Measurements from ENCODE around the gene EHBP1. TPM values are rescaled to one million over a fixed set of nuclear protein-coding genes. Genes with fewer than 3 reads are reported as not detected.

The EHBP1 gene
- total and polyA plus RNA-seq, 2 donors (not counting 3 experiments of a cell fraction or from before 2014, with no cell fraction given) = 8.4 to 34.8 TPM

GRCh38 chr2:62698653-62699052, 6.9 kb upstream of the EHBP1 start:
- Histone ChIP-seq H3K4me3 (replicated peaks in 1 of 3; ENCODE audit: insufficient read depth in 1 of 3, low read depth in 1 of 3, low read length in 3 of 3) (no peak overlapping the region), H3K27me3 (ENCODE audit: control insufficient read depth in 2 of 2, insufficient read depth in 2 of 2, low read length in 2 of 2) (peaks cover 0 to 2% of the 10 kb centered on the region in 2 experiments), H3K9ac (replicated peaks; ENCODE audit: extremely low read depth, insufficient read depth, low read length) (no peak overlapping the region), H3K9me1 (replicated peaks; ENCODE audit: control insufficient read depth, extremely low read depth, insufficient read depth, low read length) (no peaks in the 10 kb centered on the region), H3K27ac (ENCODE audit: insufficient read depth, low read depth, low read length) (no peak overlapping the region), H4K20me1 (replicated peaks; ENCODE audit: control insufficient read depth, extremely low read depth, insufficient read depth, low read length) (no peaks in the 10 kb centered on the region), H3K4me2 (ENCODE audit: insufficient read depth, low read length) (no peak overlapping the region), H3K79me2 (ENCODE audit: control insufficient read depth, insufficient read depth, low read length) (no peaks in the 10 kb centered on the region), H3K9me3 (replicated peaks; ENCODE audit: control insufficient read depth, insufficient read depth, low read length) (no peaks in the 10 kb centered on the region), H2AFZ (ENCODE audit: low read depth, low read length) (no peak overlapping the region), H3K36me3 (ENCODE audit: control insufficient read depth in 2 of 2, extremely low read depth in 1 of 2, insufficient read depth in 2 of 2, low read length in 2 of 2) (no peaks in the 10 kb centered on the region), H3K4me1 (ENCODE audit: control insufficient read depth, extremely low read depth, insufficient read depth, low read length) (no peaks in the 10 kb centered on the region)
- no peak for TF ChIP-seq POLR2AphosphoS5 (IDR thresholded peaks at IDR 0.05; ENCODE audit: insufficient read depth, low read depth, low read length)
- TF ChIP-seq GATA2 (IDR thresholded peaks at IDR 0.05; ENCODE audit: insufficient read depth, insufficient read length, low read depth, low read length) = no peak
- TF ChIP-seq FOS (IDR thresholded peaks at IDR 0.05; ENCODE audit: borderline replicate concordance, insufficient read depth, low read length) = no peak
- no peak for TF ChIP-seq MYC (IDR thresholded peaks at IDR 0.05; ENCODE audit: low read depth, low read length)
- TF ChIP-seq, protein P1, sequence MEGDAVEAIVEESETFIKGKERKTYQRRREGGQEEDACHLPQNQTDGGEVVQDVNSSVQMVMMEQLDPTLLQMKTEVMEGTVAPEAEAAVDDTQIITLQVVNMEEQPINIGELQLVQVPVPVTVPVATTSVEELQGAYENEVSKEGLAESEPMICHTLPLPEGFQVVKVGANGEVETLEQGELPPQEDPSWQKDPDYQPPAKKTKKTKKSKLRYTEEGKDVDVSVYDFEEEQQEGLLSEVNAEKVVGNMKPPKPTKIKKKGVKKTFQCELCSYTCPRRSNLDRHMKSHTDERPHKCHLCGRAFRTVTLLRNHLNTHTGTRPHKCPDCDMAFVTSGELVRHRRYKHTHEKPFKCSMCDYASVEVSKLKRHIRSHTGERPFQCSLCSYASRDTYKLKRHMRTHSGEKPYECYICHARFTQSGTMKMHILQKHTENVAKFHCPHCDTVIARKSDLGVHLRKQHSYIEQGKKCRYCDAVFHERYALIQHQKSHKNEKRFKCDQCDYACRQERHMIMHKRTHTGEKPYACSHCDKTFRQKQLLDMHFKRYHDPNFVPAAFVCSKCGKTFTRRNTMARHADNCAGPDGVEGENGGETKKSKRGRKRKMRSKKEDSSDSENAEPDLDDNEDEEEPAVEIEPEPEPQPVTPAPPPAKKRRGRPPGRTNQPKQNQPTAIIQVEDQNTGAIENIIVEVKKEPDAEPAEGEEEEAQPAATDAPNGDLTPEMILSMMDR (IDR thresholded peaks at IDR 0.05; ENCODE audit: extremely low read depth in 1 of 2, insufficient read depth in 1 of 2, low read depth in 1 of 2, low read length in 2 of 2) = no peak
- no peak for TF ChIP-seq POLR2A (IDR thresholded peaks at IDR 0.05; ENCODE audit: low read depth, low read length)
- no peak for TF ChIP-seq MAX (IDR thresholded peaks at IDR 0.05; ENCODE audit: insufficient read depth, insufficient read length)
- TF ChIP-seq JUN (IDR thresholded peaks at IDR 0.05; ENCODE audit: borderline replicate concordance, insufficient read depth, insufficient read length, low read depth) = no peak
- no peak for TF ChIP-seq EZH2 (IDR thresholded peaks at IDR 0.05; ENCODE audit: borderline replicate concordance, low read depth, low read length, severe bottlenecking)
- FAIRE-seq (no peak), DNase-seq (ENCODE audit: low read depth, low spot score) (no peak)
- ChIA-PET POLR2A (interaction anchor here (0.5 kb wide), 1 partner anchor 121 kb away, joined by 7 read pairs; no protein-coding TSS in a partner anchor), CTCF (interaction anchor here (0.7 to 2.3 kb wide), 3 partner anchors 196 to 241 kb away, joined by 3 to 7 read pairs (median 3); no protein-coding TSS in a partner anchor)
- BruUV-seq (replicated peaks) = no TSS peak
- dilution Hi-C loops (cut with MboI; ENCODE audit: extremely low pct_ligation_motif_present, low sequenced_read_pairs) = no loop called here
- intact Hi-C loops (cut with micrococcal nuclease) = no loop called here
